Central memory CD8-positive, alpha-beta T cell (primary cell): ENCODE measurements around the gene PDLIM1.

ENCODE experiments used
- ATAC-seq: fragments of 150-1000 bp; cut with Tn5 transposase; replicated peaks from 2 replicates; pipeline ENCODE4 v1.10.0; 2022; ENCODE audit warnings: mild to moderate bottlenecking, moderate FRiP score, moderate number of reproducible peaks; ENCODE audit not compliant: poor library complexity, severe bottlenecking; ENCODE audit errors: extremely low read depth
- DNase-seq, 2 donors: peaks; one replicate each; pipeline ENCODE4 v3.0.0; 2021; ENCODE audit warnings: low spot score in 2 of 2
- H3K27ac Mint-ChIP-seq: one replicate; pipeline ENCODE4 v1.8.0; 2022; ENCODE audit warnings: low read depth, mild to moderate bottlenecking, moderate library complexity, mixed read lengths
- H3K27me3 Mint-ChIP-seq: one replicate; pipeline ENCODE4 v1.8.0; 2022; ENCODE audit warnings: mixed read lengths
- H3K36me3 Mint-ChIP-seq: one replicate; pipeline ENCODE4 v1.8.0; 2022; ENCODE audit warnings: mild to moderate bottlenecking, moderate library complexity, mixed read lengths; ENCODE audit not compliant: insufficient read depth
- H3K4me1 Mint-ChIP-seq: one replicate; pipeline ENCODE4 v1.8.0; 2022; ENCODE audit warnings: mixed read lengths
- H3K4me3 Mint-ChIP-seq: one replicate; pipeline ENCODE4 v1.8.0; 2022; ENCODE audit warnings: mild to moderate bottlenecking, moderate library complexity, mixed read lengths
- H3K9me3 Mint-ChIP-seq: one replicate; pipeline ENCODE4 v1.8.0; 2022; ENCODE audit warnings: mixed read lengths

Gene PDLIM1

DNA sequence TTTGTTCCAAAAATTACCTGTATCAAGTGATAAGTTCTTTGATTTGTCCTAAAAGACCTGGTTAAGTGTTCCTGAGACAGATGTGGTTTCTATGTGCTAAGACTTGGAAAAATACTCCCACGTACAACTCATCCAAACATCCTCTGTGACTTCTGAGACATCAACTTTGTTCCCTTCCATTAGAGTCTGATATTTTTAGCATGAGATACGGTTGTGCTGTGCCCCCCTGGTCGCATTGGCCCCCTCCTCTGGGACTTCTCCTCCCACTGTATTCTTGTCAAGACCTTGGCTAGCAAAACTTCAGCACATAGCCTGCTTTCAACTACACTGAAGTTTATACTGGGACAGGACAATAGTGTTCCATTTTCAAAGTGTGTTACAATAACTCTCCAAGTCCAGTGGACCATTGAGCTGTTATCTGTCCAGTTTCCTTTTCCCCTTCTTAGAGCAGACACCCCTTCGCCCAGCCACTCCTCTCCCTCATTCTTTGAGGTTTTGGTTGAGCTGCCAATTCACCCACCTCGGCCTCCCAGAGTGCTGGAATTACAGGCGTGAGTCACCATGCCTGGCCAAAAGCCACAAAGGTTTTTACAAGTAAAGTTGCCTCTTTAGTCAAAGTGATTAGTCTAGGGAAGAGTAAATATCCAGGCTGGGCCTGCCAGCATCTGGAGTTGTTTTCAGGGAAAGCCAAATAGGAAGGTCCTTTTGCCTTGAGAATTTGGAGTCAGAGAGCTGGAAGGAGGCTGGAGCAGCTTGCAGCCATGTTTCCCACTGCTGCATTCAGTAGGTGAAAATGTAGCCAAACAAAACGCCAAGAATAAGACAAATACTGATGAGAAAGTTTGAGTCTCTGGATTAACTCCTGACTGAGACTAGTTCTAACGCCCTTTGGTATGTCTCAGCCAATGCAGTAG, 17.8 kb upstream of the PDLIM1 start:
- H3K36me3 Mint-ChIP-seq = no peaks in the 10 kb centered on the region
- no peak overlapping the region for H3K4me3 Mint-ChIP-seq
- peaks cover 6% of the 10 kb centered on the region for H3K27me3 Mint-ChIP-seq
- DNase-seq (no peak), ATAC-seq (no peak)
- no peak overlapping the region for H3K27ac Mint-ChIP-seq
- no peaks in the 10 kb centered on the region for H3K9me3 Mint-ChIP-seq
- H3K4me1 Mint-ChIP-seq = no peaks in the 10 kb centered on the region

GRCh38 chr10:95306851-95307250, 16.0 kb upstream of the PDLIM1 start:
- DNase-seq (no peak), ATAC-seq (no peak)
- Mint-ChIP-seq H3K4me1 (no peaks in the 10 kb centered on the region), H3K27ac (no peak overlapping the region), H3K36me3 (no peaks in the 10 kb centered on the region), H3K27me3 (peaks cover 6% of the 10 kb centered on the region), H3K4me3 (no peak overlapping the region), H3K9me3 (no peaks in the 10 kb centered on the region)

- Mint-ChIP-seq H3K36me3 (no peaks in the 10 kb centered on the region), H3K4me1 (no peaks in the 10 kb centered on the region), H3K27me3 (peaks cover 6% of the 10 kb centered on the region), H3K27ac (no peak overlapping the region), H3K4me3 (no peak overlapping the region), H3K9me3 (no peaks in the 10 kb centered on the region)
- ATAC-seq (no peak), DNase-seq (no peak)
These were observed 15.5 kb upstream of the PDLIM1 start for GRCh38 chr10:95306318-95306650.

DNA sequence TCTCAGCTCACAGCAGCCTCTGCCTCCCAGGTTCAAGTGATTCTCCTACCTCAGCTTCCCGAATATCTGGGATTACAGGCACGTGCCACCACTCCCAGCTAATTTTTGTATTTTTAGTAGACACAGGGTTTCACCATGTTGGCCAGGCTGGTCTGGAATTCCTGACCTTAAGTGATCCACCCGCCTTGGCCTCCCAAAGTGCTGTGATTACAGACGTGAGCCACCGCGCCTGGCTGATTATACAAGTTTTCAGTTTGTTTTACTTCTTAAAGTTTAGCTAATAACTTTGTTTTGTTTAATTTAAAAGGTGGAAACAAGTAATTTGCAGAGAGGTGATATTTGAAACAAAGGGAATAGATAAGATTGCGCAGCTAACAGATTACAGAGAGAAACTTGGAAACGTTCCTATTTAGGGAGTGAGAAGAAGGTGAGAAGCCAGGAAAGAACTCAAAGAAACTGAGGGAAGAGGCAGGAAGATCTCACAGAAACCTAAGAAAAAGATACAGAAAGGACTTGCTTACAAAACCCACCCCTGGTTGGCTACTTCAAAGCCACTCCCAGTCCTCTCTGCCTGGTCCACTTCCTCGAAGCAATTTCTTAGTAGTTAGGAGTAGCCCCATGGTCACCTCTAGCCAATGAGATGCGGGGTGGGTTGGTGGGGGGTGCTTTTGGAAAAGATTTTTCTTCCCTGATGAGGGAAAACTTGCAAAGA, 15.0 kb upstream of the PDLIM1 start:
- no peak for ATAC-seq
- no peaks in the 10 kb centered on the region for H3K4me1 Mint-ChIP-seq
- H3K36me3 Mint-ChIP-seq = no peaks in the 10 kb centered on the region
- no peaks in the 10 kb centered on the region for H3K9me3 Mint-ChIP-seq
- no peak for DNase-seq
- peaks cover 6% of the 10 kb centered on the region for H3K27me3 Mint-ChIP-seq
- no peak overlapping the region for H3K4me3 Mint-ChIP-seq
- no peak overlapping the region for H3K27ac Mint-ChIP-seq

- Mint-ChIP-seq H3K36me3 (no peaks in the 10 kb centered on the region), H3K9me3 (no peaks in the 10 kb centered on the region), H3K4me3 (no peak overlapping the region), H3K4me1 (no peaks in the 10 kb centered on the region), H3K27me3 (peaks cover 6% of the 10 kb centered on the region), H3K27ac (no peak overlapping the region)
- ATAC-seq (no peak), DNase-seq (no peak)
These were observed 14.2 kb upstream of the PDLIM1 start for GRCh38 chr10:95304976-95305375.

GRCh38 chr10:95304463-95304862, 13.7 kb upstream of the PDLIM1 start:
- no peak overlapping the region for H3K27ac Mint-ChIP-seq
- no peaks in the 10 kb centered on the region for H3K9me3 Mint-ChIP-seq
- H3K36me3 Mint-ChIP-seq = no peaks in the 10 kb centered on the region
- H3K4me1 Mint-ChIP-seq = no peaks in the 10 kb centered on the region
- ATAC-seq (no peak), DNase-seq (no peak)
- H3K27me3 Mint-ChIP-seq = peaks cover 6% of the 10 kb centered on the region
- no peak overlapping the region for H3K4me3 Mint-ChIP-seq

GRCh38 chr10:95303950-95304349, 13.1 kb upstream of the PDLIM1 start:
- ATAC-seq (no peak), DNase-seq (no peak)
- H3K4me1 Mint-ChIP-seq = no peaks in the 10 kb centered on the region
- no peak overlapping the region for H3K4me3 Mint-ChIP-seq
- H3K36me3 Mint-ChIP-seq = no peaks in the 10 kb centered on the region
- H3K27ac Mint-ChIP-seq = no peak overlapping the region
- no peaks in the 10 kb centered on the region for H3K9me3 Mint-ChIP-seq
- peaks cover 6% of the 10 kb centered on the region for H3K27me3 Mint-ChIP-seq

DNA sequence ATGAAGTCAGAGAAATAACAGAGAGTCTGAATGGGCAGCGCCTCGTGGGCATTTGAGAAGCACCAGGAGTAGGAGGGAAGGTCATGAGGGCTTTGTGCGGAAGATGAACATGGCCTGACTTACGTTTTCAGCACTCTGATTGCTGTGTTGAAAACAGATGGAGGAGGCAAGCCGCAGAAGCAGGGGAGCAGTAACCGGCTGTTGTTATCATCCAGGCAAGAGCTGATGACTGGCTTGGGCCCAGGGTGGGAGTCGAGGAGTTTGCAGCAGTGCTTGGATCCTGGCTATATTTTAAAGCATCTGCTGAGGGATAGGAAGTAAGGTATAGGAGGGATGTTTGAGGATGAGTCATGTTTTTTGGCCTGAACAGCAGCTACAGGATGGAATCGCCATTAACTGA, 12.7 kb upstream of the PDLIM1 start:
- H3K27ac Mint-ChIP-seq = no peak overlapping the region
- ATAC-seq (no peak), DNase-seq (no peak)
- H3K27me3 Mint-ChIP-seq = peaks cover 6% of the 10 kb centered on the region
- H3K36me3 Mint-ChIP-seq = no peaks in the 10 kb centered on the region
- H3K9me3 Mint-ChIP-seq = no peaks in the 10 kb centered on the region
- H3K4me1 Mint-ChIP-seq = no peaks in the 10 kb centered on the region
- H3K4me3 Mint-ChIP-seq = no peak overlapping the region

- Mint-ChIP-seq H3K27ac (no peak overlapping the region), H3K36me3 (no peaks in the 10 kb centered on the region), H3K4me3 (no peak overlapping the region), H3K27me3 (no peaks in the 10 kb centered on the region), H3K4me1 (peaks cover 10% of the 10 kb centered on the region), H3K9me3 (no peaks in the 10 kb centered on the region)
- DNase-seq (no peak), ATAC-seq (no peak)
These were observed 9.3 kb upstream of the PDLIM1 start for GRCh38 chr10:95300022-95300539.

- DNase-seq = no peak
- no peak overlapping the region for H3K4me3 Mint-ChIP-seq
- no peaks in the 10 kb centered on the region for H3K9me3 Mint-ChIP-seq
- ATAC-seq = no peak
- no peak overlapping the region for H3K27ac Mint-ChIP-seq
- no peaks in the 10 kb centered on the region for H3K27me3 Mint-ChIP-seq
- H3K36me3 Mint-ChIP-seq = peaks cover 2% of the 10 kb centered on the region
- peaks cover 18% of the 10 kb centered on the region for H3K4me1 Mint-ChIP-seq
These were observed 6.6 kb upstream of the PDLIM1 start for GRCh38 chr10:95297402-95297801.

DNA sequence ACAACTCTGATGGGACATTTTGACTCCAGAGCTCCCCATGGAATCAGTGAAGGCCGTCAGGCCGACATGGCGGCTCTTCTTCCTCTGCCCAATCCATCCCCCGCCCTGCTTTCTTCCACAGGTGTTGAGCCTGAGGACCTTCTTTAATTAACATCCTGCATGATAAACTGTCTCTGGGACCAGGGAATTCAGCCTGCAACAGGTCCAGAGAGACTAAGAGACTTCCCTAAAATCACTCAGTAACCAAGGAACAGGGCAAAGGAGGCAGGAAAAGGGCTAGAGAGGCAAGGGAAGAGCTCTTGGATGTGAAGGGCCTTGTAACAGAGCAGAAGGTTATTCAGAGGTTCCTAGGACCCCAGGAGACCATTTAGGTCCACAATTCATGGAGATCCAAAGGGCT, 6.0 kb upstream of the PDLIM1 start:
- Mint-ChIP-seq H3K27me3 (no peaks in the 10 kb centered on the region), H3K27ac (no peak overlapping the region), H3K4me1 (peaks cover 20% of the 10 kb centered on the region), H3K4me3 (no peak overlapping the region), H3K36me3 (peaks cover 2% of the 10 kb centered on the region), H3K9me3 (no peaks in the 10 kb centered on the region)
- ATAC-seq (no peak), DNase-seq (no peak)

DNA sequence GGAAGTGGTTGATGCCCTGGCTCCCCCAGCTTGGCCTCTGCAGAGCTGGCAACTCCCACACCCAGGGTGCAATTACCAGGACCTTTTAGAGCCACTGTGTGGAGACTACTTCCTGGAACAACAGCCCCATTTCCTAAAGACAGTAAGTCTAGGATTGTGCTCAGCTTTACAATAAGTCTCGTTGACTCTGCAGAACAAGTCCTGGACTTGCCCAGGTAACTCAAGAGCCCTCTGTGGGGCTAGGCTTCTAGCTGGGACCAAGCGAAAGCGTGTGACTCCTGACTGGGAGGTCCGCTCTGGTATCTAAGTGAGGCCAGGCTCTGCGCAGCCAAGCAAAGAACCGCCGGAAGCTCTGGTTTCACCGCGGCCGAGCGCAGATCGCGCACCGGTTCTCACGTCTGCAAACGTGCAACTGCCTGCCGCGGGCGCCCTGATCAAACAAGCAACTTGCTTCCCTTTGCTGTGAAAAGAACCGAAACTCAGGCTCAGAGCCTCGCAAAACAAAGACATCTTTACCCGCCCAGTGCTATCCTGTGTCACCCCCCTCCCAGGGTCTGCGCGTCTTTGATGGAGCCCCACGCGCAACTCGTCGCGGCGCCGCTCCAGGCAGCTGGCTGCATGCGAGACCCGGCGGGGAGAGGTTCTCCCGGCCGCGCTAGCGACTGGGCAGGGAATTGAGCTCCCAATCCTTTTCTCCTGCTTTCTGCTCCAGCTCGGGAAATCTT, 4.4 kb upstream of the PDLIM1 start:
- DNase-seq (peak; percentile 33 to 43), ATAC-seq (peak; percentile 69)
- Mint-ChIP-seq H3K9me3 (no peaks in the 10 kb centered on the region), H3K4me3 (peak overlapping the region; percentile 75), H3K4me1 (peaks cover 27% of the 10 kb centered on the region), H3K27me3 (no peaks in the 10 kb centered on the region), H3K27ac (peak overlapping the region; percentile 77), H3K36me3 (peaks cover 2% of the 10 kb centered on the region)
